Erythroblast (primary cell): ENCODE data around the gene PHEX.

Experiments
- GATA1 ChIP-seq: IDR thresholded peaks from 2 replicates; pipeline ENCODE4 v1.6.1; 2011; ENCODE audit warnings: low read depth, mild to moderate bottlenecking, control low read depth, low read length, moderate library complexity
- POLR2A ChIP-seq: IDR thresholded peaks from 2 replicates; pipeline ENCODE4 v1.6.1; 2011; ENCODE audit warnings: mild to moderate bottlenecking, low read length

DNA sequence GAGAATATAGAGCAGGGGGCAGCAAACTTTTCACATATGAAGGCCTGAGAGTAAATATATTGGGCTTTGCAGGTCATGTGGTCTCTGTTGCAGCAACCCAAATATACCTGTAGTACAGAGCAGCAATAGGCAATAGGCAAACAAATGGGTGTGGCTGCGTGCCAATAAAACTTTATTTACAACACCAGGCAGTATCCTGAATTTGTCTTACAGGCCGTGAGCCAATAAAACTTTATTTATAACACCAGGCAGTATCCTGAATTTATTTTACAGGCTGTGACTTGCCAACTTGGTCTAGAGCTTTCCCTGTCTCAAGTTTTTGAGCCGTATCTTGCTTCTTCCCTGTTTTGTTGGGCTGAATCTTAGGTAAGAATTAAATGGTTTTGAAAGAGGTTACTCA lies 118.2 kb downstream of the PHEX start:
- TF ChIP-seq POLR2A = no peak
- TF ChIP-seq GATA1 = no peak
